HAP-1 (cell line): ENCODE measurements around the gene WFDC8.
A peak's percentile ranks its signal among the peaks of the same experiment; 100 is the strongest.

Experiments used
- DNase-seq, 2 experiments: peaks; one replicate each; pipeline ENCODE4 v3.0.0-alpha.2; 2016 to 2020; ENCODE audit warnings: low spot score in 2 of 2
- H3K27me3 ChIP-seq: fragments of 250-450 bp; sonication (Bioruptor Pico); 2 replicates; pipeline ENCODE4 v1.5.1; 2020; ENCODE audit warnings: low read depth, mild to moderate bottlenecking, moderate library complexity
- H3K36me3 ChIP-seq: fragments of 250-450 bp; sonication (Bioruptor Pico); replicated peaks from 2 replicates; pipeline ENCODE4 v1.5.1; 2020; ENCODE audit warnings: mild to moderate bottlenecking
- H3K4me1 ChIP-seq: fragments of 250-450 bp; sonication (Bioruptor Pico); 2 replicates; pipeline ENCODE4 v1.5.1; 2020; ENCODE audit warnings: mild to moderate bottlenecking
- H3K4me3 ChIP-seq: fragments of 250-450 bp; sonication (Bioruptor Pico); 2 replicates; pipeline ENCODE4 v1.5.1; 2020; ENCODE audit warnings: mild to moderate bottlenecking, moderate library complexity
- H3K9me3 ChIP-seq: fragments of 250-450 bp; sonication (Bioruptor Pico); 2 replicates; pipeline ENCODE4 v1.5.1; 2020; ENCODE audit warnings: mild to moderate bottlenecking, moderate library complexity
- in situ Hi-C: fragments of 300-500 bp; cut with MboI; formaldehyde crosslinking; loops from 3 replicates; pipeline ENCODE4 v1.14.3; 2020; ENCODE audit warnings: low sequenced_read_pairs, inconsistent platforms, mixed read lengths

WFDC8 gene

DNA sequence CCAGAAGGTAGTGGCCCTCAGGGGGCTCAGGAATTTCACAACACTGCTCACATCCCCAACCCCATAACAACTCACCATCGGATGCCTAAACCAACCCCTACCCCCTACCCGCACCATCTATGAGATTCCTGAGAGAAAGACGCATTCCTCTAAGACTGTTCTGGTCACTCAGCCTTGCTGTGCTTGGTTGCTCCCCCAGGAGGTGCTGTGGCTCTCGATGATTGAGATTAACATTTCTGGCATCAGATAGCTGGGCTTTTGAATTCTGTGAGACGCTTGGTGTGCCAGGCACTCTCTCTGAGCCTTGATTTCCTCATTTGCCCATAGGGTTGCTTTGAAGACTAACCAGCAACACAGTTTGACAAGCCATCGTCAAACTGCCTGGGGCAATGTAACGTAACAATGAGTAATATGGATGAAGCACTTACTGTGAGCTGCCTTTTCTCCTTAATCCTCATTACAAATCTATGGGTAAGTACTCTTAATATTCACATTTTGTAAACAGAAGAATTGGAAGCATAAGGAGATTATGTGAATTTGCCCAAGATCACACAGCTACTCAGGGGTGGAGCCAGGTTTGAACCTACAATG lies 40.8 kb downstream of the WFDC8 start:
- in situ Hi-C loops = no loop called here
- no peaks in the 10 kb centered on the region for H3K36me3 ChIP-seq
- H3K4me3 ChIP-seq = no peak overlapping the region
- DNase-seq = peak; percentile 75 to 77
- H3K27me3 ChIP-seq = peaks cover 67% of the 10 kb centered on the region
- peaks cover 4% of the 10 kb centered on the region for H3K4me1 ChIP-seq
- no peaks in the 10 kb centered on the region for H3K9me3 ChIP-seq

GRCh38 chr20:45527294-45527693 lies 51.8 kb downstream of the WFDC8 start:
- no peak for DNase-seq
- Histone ChIP-seq H3K9me3 (no peaks in the 10 kb centered on the region), H3K4me1 (no peaks in the 10 kb centered on the region), H3K4me3 (no peak overlapping the region), H3K27me3 (peaks cover 17% of the 10 kb centered on the region), H3K36me3 (no peaks in the 10 kb centered on the region)
- in situ Hi-C loops = no loop called here

- no peak for DNase-seq
- no peak overlapping the region for H3K4me3 ChIP-seq
- in situ Hi-C loops = no loop called here
- no peaks in the 10 kb centered on the region for H3K36me3 ChIP-seq
- H3K9me3 ChIP-seq = no peaks in the 10 kb centered on the region
- peaks cover 20% of the 10 kb centered on the region for H3K27me3 ChIP-seq
- H3K4me1 ChIP-seq = no peaks in the 10 kb centered on the region
Measured at GRCh38 chr20:45523821-45524220, 55.3 kb downstream of the WFDC8 start.

DNA sequence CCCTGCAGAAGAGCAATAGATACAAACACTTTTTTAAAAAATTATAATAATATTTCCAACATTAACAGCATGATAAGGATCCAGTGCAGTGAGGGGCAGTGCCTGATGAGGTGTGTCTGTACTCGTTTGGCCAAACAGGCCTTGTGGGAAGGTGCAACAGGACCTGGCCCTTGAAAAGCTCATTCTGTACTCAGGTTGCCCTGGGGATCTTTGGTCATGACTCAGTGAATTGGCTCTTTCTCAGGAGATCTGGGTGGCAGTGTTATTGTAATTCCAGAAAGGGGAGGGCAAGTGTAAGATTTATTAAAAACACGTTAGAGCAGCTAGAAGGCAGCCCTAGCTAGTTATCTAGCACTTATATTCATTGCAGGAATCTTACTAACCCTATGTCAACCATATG lies 60.8 kb downstream of the WFDC8 start:
- in situ Hi-C loops = no loop called here
- Histone ChIP-seq H3K4me3 (no peak overlapping the region), H3K27me3 (peaks cover 8% of the 10 kb centered on the region), H3K9me3 (no peaks in the 10 kb centered on the region), H3K4me1 (no peaks in the 10 kb centered on the region), H3K36me3 (no peaks in the 10 kb centered on the region)
- no peak for DNase-seq

- Histone ChIP-seq H3K27me3 (peaks cover 2% of the 10 kb centered on the region; the same call in 1 of the 2 replicates), H3K9me3 (no peaks in the 10 kb centered on the region), H3K4me3 (no peak within 1 kb of the TSS), H3K4me1 (no peaks in the 10 kb centered on the region), H3K36me3 (no peaks in the 10 kb centered on the region)
- no peak for DNase-seq
- in situ Hi-C loops = no loop called here
Measured at GRCh38 chr20:45515147-45515913, 63.8 kb downstream of the WFDC8 start, which contains the start of gene SPINT3. TSS of gene SPINT3 (minus strand) at chr20:45515622. CDS start at chr20:45515608, 14 bp downstream.

- no peaks in the 10 kb centered on the region for H3K9me3 ChIP-seq
- H3K27me3 ChIP-seq = 0 out of 2 replicates have a peak, but pooled peaks cover 5% of the 10 kb centered on the region
- DNase-seq = no peak
- H3K4me3 ChIP-seq = no peak overlapping the region
- in situ Hi-C loops = no loop called here
- no peaks in the 10 kb centered on the region for H3K4me1 ChIP-seq
- H3K36me3 ChIP-seq = no peaks in the 10 kb centered on the region
Measured at GRCh38 chr20:45510242-45510862, 68.7 kb downstream of the WFDC8 start.

- no peaks in the 10 kb centered on the region for H3K9me3 ChIP-seq
- H3K4me1 ChIP-seq = no peaks in the 10 kb centered on the region
- no peak for DNase-seq
- H3K36me3 ChIP-seq = no peaks in the 10 kb centered on the region
- in situ Hi-C loops = no loop called here
- 0 out of 2 replicates have a peak, but pooled peaks cover 5% of the 10 kb centered on the region for H3K27me3 ChIP-seq
- no peak overlapping the region for H3K4me3 ChIP-seq
Measured at GRCh38 chr20:45509091-45509490, 70.0 kb downstream of the WFDC8 start.

DNA sequence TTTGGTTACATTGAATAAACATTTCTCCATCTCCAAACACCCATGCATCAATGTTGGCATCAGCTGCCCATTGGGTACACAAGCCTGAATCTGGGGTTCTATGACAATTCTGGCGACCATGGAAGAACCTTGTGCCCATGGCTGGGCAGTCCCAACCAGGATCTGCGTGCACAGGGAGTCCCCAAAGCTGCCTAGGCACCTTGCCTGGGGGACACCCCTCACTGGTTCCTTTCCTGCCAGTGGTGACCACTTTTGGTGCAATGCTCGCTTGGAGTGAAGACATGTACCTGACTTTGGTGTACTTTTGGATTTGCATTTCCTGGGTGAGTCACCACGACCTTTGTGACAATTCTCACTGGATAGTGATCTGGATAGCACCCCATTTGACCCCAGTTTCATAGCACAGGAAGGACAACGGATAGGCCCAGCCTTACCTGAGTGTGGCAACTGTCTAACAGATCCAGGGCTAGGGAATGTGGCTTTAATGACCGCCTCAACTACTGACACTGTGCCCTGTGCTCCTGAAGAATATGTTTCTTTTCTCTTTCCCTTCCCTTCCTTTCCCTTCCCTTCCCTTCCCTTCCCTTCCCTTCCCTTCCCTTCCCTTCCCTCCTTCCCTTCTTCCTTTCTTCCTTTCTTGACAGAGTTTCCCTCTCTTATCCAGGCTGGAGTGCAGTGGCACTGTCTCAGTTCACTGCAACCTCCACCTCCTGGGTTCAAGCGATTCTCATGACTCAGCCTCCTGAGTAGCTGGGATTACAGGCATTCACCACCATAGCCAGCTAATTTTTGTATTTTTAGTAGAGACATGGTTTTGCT lies 70.8 kb downstream of the WFDC8 start:
- Histone ChIP-seq H3K4me3 (no peak overlapping the region), H3K4me1 (no peaks in the 10 kb centered on the region), H3K36me3 (no peaks in the 10 kb centered on the region), H3K27me3 (0 out of 2 replicates have a peak, but pooled peaks cover 5% of the 10 kb centered on the region), H3K9me3 (no peaks in the 10 kb centered on the region)
- in situ Hi-C loops = no loop called here
- DNase-seq = no peak

- no peaks in the 10 kb centered on the region for H3K9me3 ChIP-seq
- DNase-seq = no peak
Measured at GRCh38 chr20:45507011-45507820, 71.9 kb downstream of the WFDC8 start.

GRCh38 chr20:45506398-45506797 lies 72.7 kb downstream of the WFDC8 start:
- no peak for DNase-seq
- Histone ChIP-seq H3K9me3 (no peaks in the 10 kb centered on the region), H3K27me3 (peaks cover 10% of the 10 kb centered on the region; the same call in 1 of the 2 replicates), H3K36me3 (no peaks in the 10 kb centered on the region), H3K4me1 (no peaks in the 10 kb centered on the region), H3K4me3 (no peak overlapping the region)
- in situ Hi-C loops = no loop called here

More at GRCh38 chr20:45507011-45507820, 71.9 kb downstream of the WFDC8 start:
- in situ Hi-C loops = no loop called here
- Histone ChIP-seq H3K4me1 (no peaks in the 10 kb centered on the region), H3K36me3 (no peaks in the 10 kb centered on the region), H3K4me3 (no peak overlapping the region), H3K27me3 (0 out of 2 replicates have a peak, but pooled peaks cover 5% of the 10 kb centered on the region)

DNA sequence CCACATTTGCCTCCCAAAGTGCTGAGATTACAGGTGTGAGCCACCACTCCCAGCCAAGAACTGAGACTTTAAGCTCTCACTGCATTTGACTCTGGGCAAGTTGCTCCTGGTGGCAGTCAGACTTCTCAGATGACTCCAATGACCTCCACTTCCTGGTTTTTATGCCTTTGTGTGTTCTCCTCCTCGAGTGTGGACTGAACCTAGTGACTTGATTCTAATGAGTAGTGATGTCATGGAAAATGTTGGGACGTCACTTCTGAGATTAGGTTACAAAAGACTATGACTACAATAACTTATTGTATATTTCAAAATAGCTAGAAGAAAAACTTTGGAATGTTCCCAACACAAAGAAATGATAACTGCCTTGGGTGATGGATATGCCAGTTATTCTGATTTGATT lies 75.7 kb downstream of the WFDC8 start:
- no peaks in the 10 kb centered on the region for H3K4me1 ChIP-seq
- in situ Hi-C loops = no loop called here
- H3K27me3 ChIP-seq = peaks cover 14% of the 10 kb centered on the region
- H3K4me3 ChIP-seq = no peak overlapping the region
- no peaks in the 10 kb centered on the region for H3K9me3 ChIP-seq
- DNase-seq = no peak
- H3K36me3 ChIP-seq = no peaks in the 10 kb centered on the region

- Histone ChIP-seq H3K4me3 (no peak overlapping the region), H3K4me1 (no peaks in the 10 kb centered on the region), H3K9me3 (no peaks in the 10 kb centered on the region), H3K36me3 (no peaks in the 10 kb centered on the region), H3K27me3 (peaks cover 14% of the 10 kb centered on the region)
- in situ Hi-C loops = no loop called here
- no peak for DNase-seq
Measured at GRCh38 chr20:45502561-45502960, 76.5 kb downstream of the WFDC8 start.
